Lower lobe of right lung (tissue), 2 donors: ENCODE data around the gene SLC1A4. TPM values are rescaled to one million over a fixed set of nuclear protein-coding genes. Genes with fewer than 3 reads are reported as not detected.
A peak's percentile ranks its signal among the peaks of the same experiment; 100 is the strongest.

ENCODE experiments used
- ATAC-seq, 2 donors: fragments of 200-7000 bp; cut with Tn5 transposase; one replicate each; pipeline ENCODE4 v1.9.1; 2020 to 2022; ENCODE audit warnings: mild to moderate bottlenecking in 2 of 2, moderate library complexity in 2 of 2
- DNase-seq: peaks from one replicate; pipeline ENCODE4 v3.0.0-alpha.2; 2020
- H3K27ac ChIP-seq: fragments of 200-600 bp; one replicate; pipeline ENCODE4 v1.8.0; 2022
- H3K27me3 ChIP-seq: fragments of 200-600 bp; one replicate; pipeline ENCODE4 v1.8.0; 2022; ENCODE audit warnings: low read depth
- H3K36me3 ChIP-seq: fragments of 200-600 bp; one replicate; pipeline ENCODE4 v1.8.0; 2022; ENCODE audit warnings: mild to moderate bottlenecking
- H3K4me1 ChIP-seq: fragments of 200-600 bp; one replicate; pipeline ENCODE4 v1.8.0; 2022
- H3K4me3 ChIP-seq: fragments of 200-600 bp; one replicate; pipeline ENCODE4 v1.8.0; 2022; ENCODE audit warnings: mild to moderate bottlenecking
- H3K9me3 ChIP-seq: fragments of 200-600 bp; one replicate; pipeline ENCODE4 v1.8.0; 2022
- intact Hi-C: fragments of 100-400 bp; cut with DNase I; formaldehyde crosslinking; loops from one replicate; pipeline ENCODE4 v1.11.0; 2022
- total RNA-seq: library from RNA; stranded (reverse); fragmentation: NEBNext Ultra II Directional; extraction: Animal tissue kit (Norgen Biotek cat#: 25700); gene quantifications from one replicate; pipeline ENCODE4 v1.2.1, GENCODE V29; 2021
- TF ChIP-seq, protein P1 (sequence below): fragments of 200-600 bp; IDR thresholded peaks from one replicate; pipeline ENCODE4 v1.8.0; 2022; ENCODE audit warnings: antibody characterized with exemption, mild to moderate bottlenecking
- donor health status: DM: no; HTN: yes; CAD: no; lungs with severe emphysema.

SLC1A4 gene
- total RNA-seq, 1 donor from 2014 or later, result 9.7 TPM

DNA sequence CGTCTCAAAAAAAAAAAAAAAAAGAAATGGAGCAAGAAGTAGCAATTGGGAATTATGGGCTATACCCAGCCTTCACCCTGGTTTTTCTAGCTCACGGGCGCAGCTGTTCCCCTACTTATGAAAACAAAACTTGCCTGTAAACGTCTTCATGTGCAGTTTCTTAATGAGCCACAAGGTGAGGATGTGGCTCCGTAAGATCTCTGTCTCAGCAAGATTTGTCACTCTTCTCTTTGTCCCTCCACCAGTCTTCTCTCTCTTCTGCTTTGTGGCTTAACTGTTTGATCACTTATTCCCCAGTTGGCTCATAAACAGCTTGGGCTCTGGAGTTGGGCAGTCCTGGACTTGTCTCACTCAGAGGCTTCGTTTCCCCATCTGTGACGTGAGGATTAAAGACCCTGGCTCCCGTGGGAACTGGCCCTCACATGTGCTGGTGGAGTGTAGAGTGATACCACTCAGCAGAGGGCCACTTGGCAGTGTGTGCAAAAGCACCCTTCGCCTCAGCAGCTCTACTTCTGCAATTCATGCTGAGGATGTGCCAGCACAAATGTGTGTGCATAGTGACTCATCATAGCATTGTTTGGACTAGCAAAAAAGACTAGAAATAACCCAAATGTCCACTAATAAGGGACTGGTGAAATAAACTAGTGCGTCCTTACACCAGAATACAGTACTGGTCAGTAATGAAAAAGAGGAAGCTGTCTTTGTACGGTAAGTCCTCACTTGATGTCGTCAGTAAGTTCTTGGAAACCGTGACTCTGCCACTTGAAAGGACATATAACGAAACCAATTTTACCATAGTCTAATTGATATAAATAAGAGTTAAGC, 75.7 kb downstream of the SLC1A4 start:
- intact Hi-C loops, result no loop called here
- Histone ChIP-seq H3K27me3 (no peaks in the 10 kb centered on the region), H3K9me3 (no peaks in the 10 kb centered on the region), H3K4me3 (peak overlapping the region; percentile 25), H3K27ac (peak overlapping the region; percentile 76), H3K36me3 (peaks cover 7% of the 10 kb centered on the region), H3K4me1 (peaks cover 73% of the 10 kb centered on the region)
- TF ChIP-seq, protein P1, sequence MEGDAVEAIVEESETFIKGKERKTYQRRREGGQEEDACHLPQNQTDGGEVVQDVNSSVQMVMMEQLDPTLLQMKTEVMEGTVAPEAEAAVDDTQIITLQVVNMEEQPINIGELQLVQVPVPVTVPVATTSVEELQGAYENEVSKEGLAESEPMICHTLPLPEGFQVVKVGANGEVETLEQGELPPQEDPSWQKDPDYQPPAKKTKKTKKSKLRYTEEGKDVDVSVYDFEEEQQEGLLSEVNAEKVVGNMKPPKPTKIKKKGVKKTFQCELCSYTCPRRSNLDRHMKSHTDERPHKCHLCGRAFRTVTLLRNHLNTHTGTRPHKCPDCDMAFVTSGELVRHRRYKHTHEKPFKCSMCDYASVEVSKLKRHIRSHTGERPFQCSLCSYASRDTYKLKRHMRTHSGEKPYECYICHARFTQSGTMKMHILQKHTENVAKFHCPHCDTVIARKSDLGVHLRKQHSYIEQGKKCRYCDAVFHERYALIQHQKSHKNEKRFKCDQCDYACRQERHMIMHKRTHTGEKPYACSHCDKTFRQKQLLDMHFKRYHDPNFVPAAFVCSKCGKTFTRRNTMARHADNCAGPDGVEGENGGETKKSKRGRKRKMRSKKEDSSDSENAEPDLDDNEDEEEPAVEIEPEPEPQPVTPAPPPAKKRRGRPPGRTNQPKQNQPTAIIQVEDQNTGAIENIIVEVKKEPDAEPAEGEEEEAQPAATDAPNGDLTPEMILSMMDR, result peak; percentile 66
- DNase-seq (peak; percentile 72), ATAC-seq (peak; percentile 80 to 87)

- H3K27ac ChIP-seq, result peak overlapping the region; percentile 47
- no peak overlapping the region for H3K4me3 ChIP-seq
- TF ChIP-seq, protein P1, result no peak
- H3K4me1 ChIP-seq, result peaks cover 76% of the 10 kb centered on the region
- H3K9me3 ChIP-seq, result no peaks in the 10 kb centered on the region
- peaks cover 36% of the 10 kb centered on the region for H3K36me3 ChIP-seq
- H3K27me3 ChIP-seq, result no peaks in the 10 kb centered on the region
- intact Hi-C loops, result no loop called here
- DNase-seq (no peak), ATAC-seq (no peak)
Observed at GRCh38 chr2:65067806-65068553, 78.8 kb downstream of the SLC1A4 start.

- Histone ChIP-seq H3K9me3 (no peaks in the 10 kb centered on the region), H3K36me3 (peaks cover 51% of the 10 kb centered on the region), H3K4me1 (peaks cover 62% of the 10 kb centered on the region), H3K4me3 (no peak overlapping the region), H3K27me3 (no peaks in the 10 kb centered on the region), H3K27ac (peak overlapping the region; percentile 42)
- TF ChIP-seq, protein P1, result no peak
- DNase-seq, result no peak
- intact Hi-C loops, result no loop called here
- ATAC-seq, result no peak
Observed at GRCh38 chr2:65069439-65069824, 80.2 kb downstream of the SLC1A4 start.

DNA sequence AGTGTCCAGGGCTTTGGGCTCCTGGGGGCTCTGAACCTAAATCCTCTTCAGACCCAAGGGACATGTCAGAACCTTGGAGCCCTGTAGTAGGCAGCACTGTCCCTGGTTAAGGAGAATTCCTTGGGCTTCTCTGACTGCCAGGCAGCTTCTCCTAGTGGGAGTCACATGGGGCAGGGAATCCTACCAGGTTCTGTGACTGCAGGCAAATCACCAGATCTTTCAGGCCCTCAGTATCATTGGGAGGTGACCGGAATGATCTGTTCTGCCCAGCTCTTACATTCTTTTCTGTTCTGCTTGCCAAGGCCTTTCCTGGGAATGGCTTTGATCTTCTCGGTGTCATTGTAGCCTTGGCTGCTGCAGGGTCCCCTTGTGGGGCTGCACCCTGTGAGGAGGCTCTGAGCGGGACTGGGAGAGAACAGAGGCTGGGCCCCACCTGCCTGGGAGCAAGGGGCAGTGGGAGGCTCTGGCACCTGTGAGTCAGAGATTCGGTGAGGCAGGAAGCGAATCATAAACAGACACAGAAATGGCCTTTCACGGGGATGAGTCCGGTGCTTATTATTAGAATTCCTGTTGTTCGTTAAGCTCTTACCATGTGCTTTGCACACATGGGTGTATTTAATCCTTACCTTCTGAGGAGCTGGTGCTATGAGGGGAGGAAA, 81.1 kb downstream of the SLC1A4 start:
- intact Hi-C loops, result no loop called here
- ATAC-seq (no peak), DNase-seq (no peak)
- H3K27ac ChIP-seq, result peak overlapping the region; percentile 42
- H3K9me3 ChIP-seq, result no peaks in the 10 kb centered on the region
- H3K4me3 ChIP-seq, result no peak overlapping the region
- H3K36me3 ChIP-seq, result peaks cover 59% of the 10 kb centered on the region
- no peaks in the 10 kb centered on the region for H3K27me3 ChIP-seq
- TF ChIP-seq, protein P1, result peak; percentile 9
- H3K4me1 ChIP-seq, result peaks cover 58% of the 10 kb centered on the region

- intact Hi-C loops, result no loop called here
- Histone ChIP-seq H3K36me3 (peaks cover 59% of the 10 kb centered on the region), H3K4me3 (no peak overlapping the region), H3K27me3 (no peaks in the 10 kb centered on the region), H3K4me1 (peaks cover 58% of the 10 kb centered on the region), H3K9me3 (no peaks in the 10 kb centered on the region), H3K27ac (no peak overlapping the region)
- TF ChIP-seq, protein P1, result no peak
- ATAC-seq (no peak), DNase-seq (no peak)
Observed at GRCh38 chr2:65070856-65071255, 81.7 kb downstream of the SLC1A4 start.
